Neural crest cell (in vitro differentiated cells): Measurements from ENCODE around the gene MCC. TPM values are rescaled to one million over a fixed set of nuclear protein-coding genes. Genes with fewer than 3 reads are reported as not detected.
A peak's percentile ranks its signal among the peaks of the same experiment; 100 is the strongest.

Experiments used
- DNase-seq: peaks from one replicate; pipeline ENCODE4 v3.0.0; 2021; ENCODE audit warnings: low read depth, mixed read lengths, low spot score
- H3K27ac Mint-ChIP-seq: one replicate; pipeline ENCODE4 v1.8.0; 2021; ENCODE audit warnings: mild to moderate bottlenecking, mixed read lengths; ENCODE audit not compliant: unreplicated experiment
- H3K27me3 Mint-ChIP-seq: 2 replicates; pipeline ENCODE4 v1.8.0; 2021; ENCODE audit warnings: low read depth, mild to moderate bottlenecking, mixed read lengths
- H3K36me3 Mint-ChIP-seq: 2 replicates; pipeline ENCODE4 v1.8.0; 2021; ENCODE audit warnings: low read depth, mild to moderate bottlenecking, mixed read lengths
- H3K4me1 Mint-ChIP-seq: 2 replicates; pipeline ENCODE4 v1.8.0; 2021; ENCODE audit warnings: mixed read lengths
- H3K4me3 Mint-ChIP-seq: one replicate; pipeline ENCODE4 v1.8.0; 2021; ENCODE audit warnings: mild to moderate bottlenecking, mixed read lengths
- H3K9me3 Mint-ChIP-seq: 2 replicates; pipeline ENCODE4 v1.8.0; 2021; ENCODE audit warnings: mixed read lengths
- CTCF ChIP-seq: fragments of 200-600 bp; sonication (generic); conservative IDR thresholded peaks from 2 replicates; pipeline ENCODE4 v1.5.0; 2021; ENCODE audit warnings: antibody characterized with exemption, mild to moderate bottlenecking
- total RNA-seq: library from RNA; stranded (reverse); gene quantifications from 2 replicates; pipeline ENCODE4 v1.2.1, GENCODE V29; 2021

Gene MCC
- total RNA-seq, 1 donor from 2014 or later, result 10.8 TPM

- Mint-ChIP-seq H3K4me1 (peaks cover 5% of the 10 kb centered on the region), H3K27ac (no peak overlapping the region), H3K9me3 (peaks cover 3% of the 10 kb centered on the region), H3K27me3 (no peaks in the 10 kb centered on the region), H3K36me3 (peaks cover 2% of the 10 kb centered on the region), H3K4me3 (no peak overlapping the region)
- DNase-seq, result no peak
- no peak for TF ChIP-seq CTCF
These were observed 144.9 kb downstream of the MCC start for GRCh38 chr5:113343343-113343742.

GRCh38 chr5:113340537-113340936, 147.7 kb downstream of the MCC start:
- H3K27me3 Mint-ChIP-seq, result no peaks in the 10 kb centered on the region
- DNase-seq, result no peak
- no peak overlapping the region for H3K4me3 Mint-ChIP-seq
- H3K4me1 Mint-ChIP-seq, result peaks cover 5% of the 10 kb centered on the region
- TF ChIP-seq CTCF, result no peak
- H3K9me3 Mint-ChIP-seq, result no peaks in the 10 kb centered on the region
- no peak overlapping the region for H3K27ac Mint-ChIP-seq
- no peaks in the 10 kb centered on the region for H3K36me3 Mint-ChIP-seq

- H3K27ac Mint-ChIP-seq, result no peak overlapping the region
- H3K9me3 Mint-ChIP-seq, result no peaks in the 10 kb centered on the region
- DNase-seq, result no peak
- no peaks in the 10 kb centered on the region for H3K36me3 Mint-ChIP-seq
- TF ChIP-seq CTCF, result no peak
- H3K27me3 Mint-ChIP-seq, result no peaks in the 10 kb centered on the region
- H3K4me1 Mint-ChIP-seq, result peaks cover 5% of the 10 kb centered on the region
- H3K4me3 Mint-ChIP-seq, result no peak overlapping the region
These were observed 149.6 kb downstream of the MCC start for GRCh38 chr5:113338628-113339027.

- Mint-ChIP-seq H3K36me3 (no peaks in the 10 kb centered on the region), H3K9me3 (no peaks in the 10 kb centered on the region)
These were observed 150.5 kb downstream of the MCC start for GRCh38 chr5:113337515-113338415.

GRCh38 chr5:113336975-113337374, 151.3 kb downstream of the MCC start:
- no peaks in the 10 kb centered on the region for H3K9me3 Mint-ChIP-seq
- no peak for DNase-seq
- H3K27me3 Mint-ChIP-seq, result no peaks in the 10 kb centered on the region
- no peak overlapping the region for H3K4me3 Mint-ChIP-seq
- no peaks in the 10 kb centered on the region for H3K36me3 Mint-ChIP-seq
- H3K4me1 Mint-ChIP-seq, result no peaks in the 10 kb centered on the region
- TF ChIP-seq CTCF, result peak; percentile 44
- no peak overlapping the region for H3K27ac Mint-ChIP-seq

More at GRCh38 chr5:113337515-113338415, 150.5 kb downstream of the MCC start:
- H3K4me3 Mint-ChIP-seq, result no peak overlapping the region
- no peak for DNase-seq
- no peak for TF ChIP-seq CTCF
- no peaks in the 10 kb centered on the region for H3K4me1 Mint-ChIP-seq
- no peaks in the 10 kb centered on the region for H3K27me3 Mint-ChIP-seq
- no peak overlapping the region for H3K27ac Mint-ChIP-seq
